HG03196 (cell line): ENCODE measurements around the gene CBR4.

Experiments
- ATAC-seq: cut with Tn5 transposase; IDR thresholded peaks from one replicate; pipeline ENCODE4 v1.9.1; 2021; ENCODE audit not compliant: unreplicated experiment

Gene CBR4

GRCh38 chr4:169010125-169011023 lies at the start of gene CBR4:
CBR4 (minus strand) TSS chr4:169010255; CDS start chr4:169010089, 166 bp downstream.
- peak; percentile 99 for ATAC-seq

GRCh38 chr4:169059306-169060211 lies 49.5 kb upstream of the CBR4 start:
- ATAC-seq, result no peak

GRCh38 chr4:169058312-169058711 lies 48.3 kb upstream of the CBR4 start:
- ATAC-seq, result no peak

GRCh38 chr4:169054879-169055278 lies 44.8 kb upstream of the CBR4 start:
- no peak for ATAC-seq

- no peak for ATAC-seq
Measured at GRCh38 chr4:169052594-169052945, 42.5 kb upstream of the CBR4 start.

GRCh38 chr4:169051761-169052593 lies 41.9 kb upstream of the CBR4 start:
- ATAC-seq, result no peak

- no peak for ATAC-seq
Measured at GRCh38 chr4:169050881-169051760, 41.1 kb upstream of the CBR4 start.

GRCh38 chr4:169050284-169050683 lies 40.2 kb upstream of the CBR4 start:
- ATAC-seq, result no peak

GRCh38 chr4:169048868-169049414 lies 38.9 kb upstream of the CBR4 start:
- no peak for ATAC-seq

- ATAC-seq, result no peak
Measured at GRCh38 chr4:169047956-169048355, 37.9 kb upstream of the CBR4 start.

GRCh38 chr4:169045862-169046584 lies 36.0 kb upstream of the CBR4 start:
- ATAC-seq, result no peak

GRCh38 chr4:169044714-169045447 lies 34.8 kb upstream of the CBR4 start:
- ATAC-seq, result no peak

- no peak for ATAC-seq
Measured at GRCh38 chr4:169042608-169043007, 32.6 kb upstream of the CBR4 start.

- ATAC-seq, result no peak
Measured at GRCh38 chr4:169040559-169041261, 30.7 kb upstream of the CBR4 start.

GRCh38 chr4:169039251-169039954 lies 29.3 kb upstream of the CBR4 start:
- no peak for ATAC-seq

GRCh38 chr4:169037506-169037905 lies 27.5 kb upstream of the CBR4 start:
- ATAC-seq, result no peak
